ENCODE data around the gene MARCHF7.

DNA sequence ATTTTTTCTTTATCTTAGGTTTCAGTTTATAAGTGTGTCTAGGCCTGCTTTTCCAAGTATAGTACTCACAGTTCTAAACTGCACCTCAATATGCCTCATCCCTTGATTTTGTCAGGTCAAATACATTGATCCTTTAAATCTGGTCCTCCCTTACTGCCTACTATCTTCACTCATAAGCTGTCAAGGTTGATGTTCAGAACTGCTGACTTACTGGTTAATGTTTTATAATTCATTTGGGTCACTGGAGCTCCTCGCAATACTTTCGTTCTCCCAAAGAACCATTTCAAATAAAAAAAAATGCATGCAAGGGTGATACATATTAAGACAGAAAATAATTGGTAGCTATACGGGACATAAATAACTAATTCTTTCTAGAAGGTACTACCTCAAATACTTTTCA is 41.3 kb upstream of the MARCHF7 start:
- no peak for TF ChIP-seq OSR1 (CRISPR knock-in tag; IDR thresholded peaks at IDR 0.05)
- no peak for TF ChIP-seq ARNTL (CRISPR knock-in tag; IDR thresholded peaks at IDR 0.05; ENCODE audit: borderline replicate concordance, low read depth)
- no peak for TF ChIP-seq ZFP3 (CRISPR knock-in tag; IDR thresholded peaks at IDR 0.05)
- no peak for TF ChIP-seq ESRRG (CRISPR knock-in tag; IDR thresholded peaks at IDR 0.05)
- TF ChIP-seq ZC3H10 (CRISPR knock-in tag; IDR thresholded peaks at IDR 0.05), result no peak
- TF ChIP-seq BACH2 (CRISPR knock-in tag; IDR thresholded peaks at IDR 0.05; ENCODE audit: borderline replicate concordance), result no peak
- TF ChIP-seq, protein P1, sequence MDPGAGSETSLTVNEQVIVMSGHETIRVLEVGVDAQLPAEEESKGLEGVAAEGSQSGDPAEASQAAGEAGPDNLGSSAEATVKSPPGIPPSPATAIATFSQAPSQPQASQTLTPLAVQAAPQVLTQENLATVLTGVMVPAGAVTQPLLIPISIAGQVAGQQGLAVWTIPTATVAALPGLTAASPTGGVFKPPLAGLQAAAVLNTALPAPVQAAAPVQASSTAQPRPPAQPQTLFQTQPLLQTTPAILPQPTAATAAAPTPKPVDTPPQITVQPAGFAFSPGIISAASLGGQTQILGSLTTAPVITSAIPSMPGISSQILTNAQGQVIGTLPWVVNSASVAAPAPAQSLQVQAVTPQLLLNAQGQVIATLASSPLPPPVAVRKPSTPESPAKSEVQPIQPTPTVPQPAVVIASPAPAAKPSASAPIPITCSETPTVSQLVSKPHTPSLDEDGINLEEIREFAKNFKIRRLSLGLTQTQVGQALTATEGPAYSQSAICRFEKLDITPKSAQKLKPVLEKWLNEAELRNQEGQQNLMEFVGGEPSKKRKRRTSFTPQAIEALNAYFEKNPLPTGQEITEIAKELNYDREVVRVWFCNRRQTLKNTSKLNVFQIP (CRISPR knock-in tag; IDR thresholded peaks at IDR 0.05; ENCODE audit: borderline replicate concordance, low read depth), result no peak
- no peak for TF ChIP-seq ZNF565 (CRISPR knock-in tag; conservative IDR thresholded peaks at IDR 0.05; ENCODE audit: low read depth)
- TF ChIP-seq, protein P2, sequence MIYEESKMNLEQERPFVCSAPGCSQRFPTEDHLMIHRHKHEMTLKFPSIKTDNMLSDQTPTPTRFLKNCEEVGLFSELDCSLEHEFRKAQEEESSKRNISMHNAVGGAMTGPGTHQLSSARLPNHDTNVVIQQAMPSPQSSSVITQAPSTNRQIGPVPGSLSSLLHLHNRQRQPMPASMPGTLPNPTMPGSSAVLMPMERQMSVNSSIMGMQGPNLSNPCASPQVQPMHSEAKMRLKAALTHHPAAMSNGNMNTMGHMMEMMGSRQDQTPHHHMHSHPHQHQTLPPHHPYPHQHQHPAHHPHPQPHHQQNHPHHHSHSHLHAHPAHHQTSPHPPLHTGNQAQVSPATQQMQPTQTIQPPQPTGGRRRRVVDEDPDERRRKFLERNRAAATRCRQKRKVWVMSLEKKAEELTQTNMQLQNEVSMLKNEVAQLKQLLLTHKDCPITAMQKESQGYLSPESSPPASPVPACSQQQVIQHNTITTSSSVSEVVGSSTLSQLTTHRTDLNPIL (CRISPR knock-in tag; IDR thresholded peaks at IDR 0.05; ENCODE audit: low read depth), result no peak
- no peak for TF ChIP-seq RARB (CRISPR knock-in tag; IDR thresholded peaks at IDR 0.05)
- TF ChIP-seq, protein P3, sequence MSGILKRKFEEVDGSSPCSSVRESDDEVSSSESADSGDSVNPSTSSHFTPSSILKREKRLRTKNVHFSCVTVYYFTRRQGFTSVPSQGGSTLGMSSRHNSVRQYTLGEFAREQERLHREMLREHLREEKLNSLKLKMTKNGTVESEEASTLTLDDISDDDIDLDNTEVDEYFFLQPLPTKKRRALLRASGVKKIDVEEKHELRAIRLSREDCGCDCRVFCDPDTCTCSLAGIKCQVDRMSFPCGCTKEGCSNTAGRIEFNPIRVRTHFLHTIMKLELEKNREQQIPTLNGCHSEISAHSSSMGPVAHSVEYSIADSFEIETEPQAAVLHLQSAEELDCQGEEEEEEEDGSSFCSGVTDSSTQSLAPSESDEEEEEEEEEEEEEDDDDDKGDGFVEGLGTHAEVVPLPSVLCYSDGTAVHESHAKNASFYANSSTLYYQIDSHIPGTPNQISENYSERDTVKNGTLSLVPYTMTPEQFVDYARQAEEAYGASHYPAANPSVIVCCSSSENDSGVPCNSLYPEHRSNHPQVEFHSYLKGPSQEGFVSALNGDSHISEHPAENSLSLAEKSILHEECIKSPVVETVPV (CRISPR knock-in tag; IDR thresholded peaks at IDR 0.05), result no peak
- TF ChIP-seq TCF4 (CRISPR knock-in tag; IDR thresholded peaks at IDR 0.05; ENCODE audit: borderline replicate concordance), result no peak
